HCT116 (cell line): ENCODE measurements around the gene PLCB2. TPM values are rescaled to one million over a fixed set of nuclear protein-coding genes. Genes with fewer than 3 reads are reported as not detected.

ENCODE experiments used
- ATAC-seq: fragments of 200-7000 bp; cut with Tn5 transposase; 2 replicates; pipeline ENCODE4 v1.9.1; 2020; ENCODE audit warnings: mild to moderate bottlenecking, moderate library complexity
- BruUV-seq: library from RNA; stranded (reverse); fragments of 400-500 nt; replicated peaks from 2 replicates; lab custom pipeline; 2021; lab: Mats Ljungman, UMichigan
- CTCF ChIA-PET: fragments of 300-600 bp; sonication (Branson Sonifier 250); formaldehyde crosslinking; loops from one replicate; lab custom pipeline; 2021; ENCODE audit warnings: antibody characterized with exemption; lab: Charles Lee
- POLR2A ChIA-PET: fragments of 300-600, 350-600 bp; sonication (Branson Sonifier 250); formaldehyde crosslinking; loops from one replicate; lab custom pipeline; 2021; ENCODE audit warnings: antibody characterized with exemption; lab: Charles Lee
- RAD21 ChIA-PET, 2 experiments: fragments of 300-600 bp; sonication (Branson Sonifier 250); formaldehyde crosslinking; loops; one replicate each; lab custom pipeline; 2023; ENCODE audit warnings: low total read pairs in 2 of 2; ENCODE audit not compliant: uncharacterized antibody in 2 of 2, unreplicated experiment in 2 of 2, low non-redundant PET in 1 of 2; lab: Charles Lee
- DNase-seq: peaks from one replicate; pipeline ENCODE4 v3.0.0-alpha.2; 2010; ENCODE audit warnings: low read depth, low spot score
- H2AFZ ChIP-seq: fragments of 200-600 bp; shearing (Covaris generic), sonication (generic); 2 replicates; pipeline ENCODE4 v1.6.1; 2017; ENCODE audit warnings: low read depth, mixed run types, mixed read lengths, antibody characterized with exemption, low read length; ENCODE audit not compliant: poor library complexity, severe bottlenecking
- H3K27ac ChIP-seq: 2 replicates; pipeline ENCODE4 v1.5.1; 2012; ENCODE audit warnings: low read depth, low read length
- H3K27me3 ChIP-seq: fragments of 200-600 bp; sonication (generic); 2 replicates; pipeline ENCODE4 v1.6.1; 2016; ENCODE audit warnings: mixed run types, low read length, mixed read lengths; ENCODE audit not compliant: insufficient read depth
- H3K36me3 ChIP-seq, 2 experiments: fragments of 200-500 bp in 1 of 2; fragments of 200-600 bp in 1 of 2; sonication (Bioruptor generic) in 1 of 2; sonication (generic) in 1 of 2; 2 replicates each; pipeline versions ENCODE4 v1.5.1 to v1.6.1; 2014 to 2016; ENCODE audit warnings: low read length in 2 of 2, inconsistent platforms in 1 of 2, mixed read lengths in 1 of 2, mixed run types in 1 of 2; ENCODE audit not compliant: insufficient read depth in 2 of 2, control insufficient read depth in 1 of 2
- H3K4me1 ChIP-seq, 2 experiments: fragments of 200-600 bp in 1 of 2; sonication (generic) in 1 of 2; 2 replicates each; pipeline versions ENCODE4 v1.5.1 to v1.6.1; 2012 to 2017; ENCODE audit warnings: low read length in 2 of 2, inconsistent platforms in 1 of 2, mild to moderate bottlenecking in 1 of 2, mixed read lengths in 1 of 2, mixed run types in 1 of 2, moderate library complexity in 1 of 2; ENCODE audit not compliant: insufficient read depth in 2 of 2, control insufficient read depth in 1 of 2
- H3K4me2 ChIP-seq: fragments of 200-600 bp; sonication (generic); 2 replicates; pipeline ENCODE4 v1.6.1; 2017; ENCODE audit warnings: mixed run types, low read length, mixed read lengths
- H3K4me3 ChIP-seq, 2 experiments: fragments of 200-600 bp in 1 of 2; sonication (generic) in 1 of 2; replicated peaks in 1 of 2; 2 replicates each; pipeline ENCODE4 v1.5.1; 2011 to 2016; ENCODE audit warnings: low read length in 2 of 2, control low read depth in 1 of 2, low read depth in 1 of 2, mild to moderate bottlenecking in 1 of 2, mixed read lengths in 1 of 2, mixed run types in 1 of 2
- H3K79me2 ChIP-seq: fragments of 200-600 bp; sonication (generic); 2 replicates; pipeline ENCODE4 v1.6.1; 2017; ENCODE audit warnings: mild to moderate bottlenecking, mixed run types, low read length, moderate library complexity, mixed read lengths; ENCODE audit not compliant: insufficient read depth
- H3K9ac ChIP-seq: fragments of 200-600 bp; sonication (generic); 2 replicates; pipeline ENCODE4 v1.6.1; 2016; ENCODE audit warnings: low read length, mixed read lengths
- H3K9me2 ChIP-seq: fragments of 200-600 bp; sonication (generic), shearing (Covaris generic); 2 replicates; pipeline ENCODE4 v1.6.1; 2017; ENCODE audit warnings: mixed run types, mild to moderate bottlenecking, moderate library complexity; ENCODE audit not compliant: insufficient read depth
- H3K9me3 ChIP-seq, 2 experiments: fragments of 200-500 bp in 1 of 2; fragments of 200-600 bp in 1 of 2; sonication (Bioruptor generic) in 1 of 2; sonication (generic) in 1 of 2; 2 replicates each; pipeline ENCODE4 v1.6.1; 2014 to 2017; ENCODE audit warnings: low read length in 2 of 2, mixed read lengths in 2 of 2, inconsistent platforms in 1 of 2, low read depth in 1 of 2, mild to moderate bottlenecking in 1 of 2, mixed run types in 1 of 2, moderate library complexity in 1 of 2; ENCODE audit not compliant: control insufficient read depth in 1 of 2, insufficient read depth in 1 of 2
- H4K20me1 ChIP-seq: fragments of 200-600 bp; sonication (generic), shearing (Covaris generic); 2 replicates; pipeline ENCODE4 v1.6.1; 2017; ENCODE audit warnings: mixed run types, mild to moderate bottlenecking, moderate library complexity; ENCODE audit not compliant: insufficient read depth
- CBX3 ChIP-seq: IDR thresholded peaks from 2 replicates; pipeline ENCODE4 v1.6.1; 2012; ENCODE audit warnings: low read depth
- CEBPB ChIP-seq: IDR thresholded peaks from 2 replicates; pipeline ENCODE4 v1.6.1; 2012; ENCODE audit warnings: low read depth
- CTCF ChIP-seq, 3 experiments: fragments of 200-600 bp in 1 of 3; sonication (generic) in 1 of 3; IDR thresholded peaks in 2 of 3; conservative IDR thresholded peaks in 1 of 3; 2 replicates each; pipeline ENCODE4 v1.5.1; 2012 to 2017; ENCODE audit warnings: low read depth in 2 of 3, low read length in 2 of 3, antibody characterized with exemption in 1 of 3, borderline replicate concordance in 1 of 3, control low read depth in 1 of 3, mild to moderate bottlenecking in 1 of 3, mixed read lengths in 1 of 3, mixed run types in 1 of 3, moderate library complexity in 1 of 3; ENCODE audit not compliant: insufficient read depth in 1 of 3
- EZH2 ChIP-seq: fragments of 200-600 bp; sonication (generic); IDR thresholded peaks from 2 replicates; pipeline ENCODE4 v1.6.1; 2017; ENCODE audit warnings: antibody characterized with exemption, mixed run types
- JUND ChIP-seq: IDR thresholded peaks from 2 replicates; pipeline ENCODE4 v1.6.1; 2012
- POLR2AphosphoS5 ChIP-seq: IDR thresholded peaks from 2 replicates; pipeline ENCODE4 v1.6.1; 2011; ENCODE audit warnings: mild to moderate bottlenecking, low read depth, low read length, moderate library complexity
- RAD21 ChIP-seq: IDR thresholded peaks from 2 replicates; pipeline ENCODE4 v1.6.1; 2012; ENCODE audit warnings: low read depth, mild to moderate bottlenecking
- TCF7L2 ChIP-seq: IDR thresholded peaks from 2 replicates; pipeline ENCODE4 v1.7.0; 2011; ENCODE audit warnings: borderline replicate concordance, inconsistent platforms; ENCODE audit not compliant: insufficient read depth, insufficient read length; ENCODE audit errors: extremely low read depth
- intact Hi-C: fragments of 100-400 bp; cut with micrococcal nuclease; formaldehyde crosslinking; loops from 2 replicates; pipeline ENCODE4 v1.10.0; 2022
- total RNA-seq: library from RNA; stranded (reverse); gene quantifications from one replicate; pipeline ENCODE4 v1.2.1, GENCODE V29; 2021; ENCODE audit not compliant: unreplicated experiment
- TF ChIP-seq, protein P1 (sequence below): IDR thresholded peaks from 2 replicates; pipeline ENCODE4 v1.6.1; 2012
- TF ChIP-seq, protein P2 (sequence below): IDR thresholded peaks from 2 replicates; pipeline ENCODE4 v1.6.1; 2012

Gene PLCB2
- total RNA-seq, 1 experiment from 2014 or later: 2.8 TPM

DNA sequence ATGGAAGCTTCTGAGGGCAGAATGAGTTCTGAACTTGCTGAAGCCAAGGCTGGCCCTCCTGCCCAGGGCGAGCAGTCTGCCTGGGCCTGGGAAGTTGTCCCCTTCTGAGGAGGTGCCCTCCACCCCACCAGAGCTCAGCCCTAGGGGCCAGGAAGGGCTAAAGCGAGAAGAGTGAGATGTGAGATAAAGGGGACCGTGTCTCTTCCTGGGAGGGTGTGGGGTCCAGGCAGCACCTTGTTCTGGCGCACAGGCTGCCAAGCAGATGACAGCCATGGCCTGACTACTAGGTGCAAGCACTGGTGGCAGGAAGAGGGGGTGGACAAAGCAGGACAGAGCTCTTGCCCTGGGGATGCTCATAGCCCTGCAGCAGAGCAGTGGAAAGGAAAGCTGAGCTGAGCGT is 65.1 kb downstream of the PLCB2 start:
- H3K4me2 ChIP-seq: no peak overlapping the region
- TF ChIP-seq CTCF (IDR thresholded peaks at IDR 0.05 in 2 of 3, conservative IDR thresholded peaks at IDR 0.05 in 1 of 3; ENCODE audit: borderline replicate concordance in 1 of 3, insufficient read depth in 1 of 3, low read depth in 2 of 3, low read length in 2 of 3) (no peak), TCF7L2 (no peak), CEBPB (no peak), CBX3 (no peak), POLR2AphosphoS5 (no peak), JUND (no peak), EZH2 (no peak), RAD21 (no peak)
- TF ChIP-seq, protein P1, sequence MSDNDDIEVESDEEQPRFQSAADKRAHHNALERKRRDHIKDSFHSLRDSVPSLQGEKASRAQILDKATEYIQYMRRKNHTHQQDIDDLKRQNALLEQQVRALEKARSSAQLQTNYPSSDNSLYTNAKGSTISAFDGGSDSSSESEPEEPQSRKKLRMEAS: no peak
- TF ChIP-seq, protein P2, sequence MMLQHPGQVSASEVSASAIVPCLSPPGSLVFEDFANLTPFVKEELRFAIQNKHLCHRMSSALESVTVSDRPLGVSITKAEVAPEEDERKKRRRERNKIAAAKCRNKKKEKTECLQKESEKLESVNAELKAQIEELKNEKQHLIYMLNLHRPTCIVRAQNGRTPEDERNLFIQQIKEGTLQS: no peak
- no peaks in the 10 kb centered on the region for H3K79me2 ChIP-seq
- no peaks in the 10 kb centered on the region for H3K9me2 ChIP-seq
- POLR2A ChIA-PET: no interaction called here
- BruUV-seq: no TSS peak
- H3K9me3 ChIP-seq: no peaks in the 10 kb centered on the region
- RAD21 ChIA-PET: no interaction called here
- no peak for ATAC-seq
- peaks cover 10 to 41% of the 10 kb centered on the region in 2 experiments for H3K4me1 ChIP-seq
- H3K27ac ChIP-seq: no peak overlapping the region
- no peak for DNase-seq
- no peaks in the 10 kb centered on the region for H4K20me1 ChIP-seq
- CTCF ChIA-PET: interaction anchor here (1.3 kb wide), 1 partner anchor 14 kb away, joined by 3 read pairs; no protein-coding TSS in a partner anchor
- no peak overlapping the region for H3K9ac ChIP-seq
- no peak overlapping the region for H2AFZ ChIP-seq
- intact Hi-C loops: no loop called here
- no peaks in the 10 kb centered on the region for H3K27me3 ChIP-seq
- no peak overlapping the region for H3K4me3 ChIP-seq
- no peaks in the 10 kb centered on the region for H3K36me3 ChIP-seq
